Measurements from ENCODE around the gene GLE1.

GLE1 gene

GRCh38 chr9:128556926-128557634 lies 52.6 kb downstream of the GLE1 start:
- no peak overlapping the region for H3K27ac ChIP-seq
- TF ChIP-seq ZFX (IDR thresholded peaks at IDR 0.05; ENCODE audit: borderline replicate concordance) = no peak
- no peak for TF ChIP-seq CTCF (IDR thresholded peaks at IDR 0.05)

DNA sequence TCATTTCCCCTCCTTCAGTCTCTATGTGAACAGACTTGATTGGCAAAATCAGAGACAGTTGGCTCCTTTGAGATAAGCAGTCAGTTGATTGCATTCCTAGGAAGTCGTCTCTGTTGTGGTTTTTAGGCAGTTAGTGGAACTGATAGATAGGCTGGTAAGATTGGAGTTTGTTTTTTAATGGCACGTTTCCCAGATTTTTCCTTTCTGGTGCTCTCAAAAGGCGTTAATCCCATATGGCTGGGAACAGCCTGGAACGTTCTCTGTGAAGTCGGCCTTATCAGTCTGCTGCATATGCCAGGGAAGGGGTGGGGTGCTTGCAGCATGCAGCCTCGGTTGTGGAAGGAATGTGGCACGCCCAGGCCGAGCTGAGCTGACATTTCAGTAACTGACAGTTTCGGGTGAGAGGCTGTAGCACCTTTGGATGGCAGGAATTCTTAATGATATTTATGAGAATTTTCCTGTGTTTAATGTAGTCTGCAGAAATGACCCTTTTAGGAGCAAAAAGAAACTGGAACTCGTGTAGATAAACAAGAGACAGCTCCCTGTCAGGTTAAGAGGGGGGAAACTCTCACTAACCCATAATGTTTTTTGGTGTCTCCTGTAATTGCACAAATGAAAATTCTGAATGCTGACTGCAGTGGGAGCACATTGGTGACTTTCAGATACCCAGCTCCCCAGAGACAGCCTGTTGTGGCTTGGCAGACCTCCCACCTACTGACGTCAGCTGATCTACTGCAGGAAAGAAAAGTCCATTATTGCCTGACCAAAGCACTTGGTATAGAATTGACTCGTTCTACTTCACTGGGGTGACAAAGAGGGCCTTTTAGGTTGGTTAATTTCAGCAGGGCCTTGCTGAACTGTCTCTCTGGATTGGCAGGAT lies 54.2 kb downstream of the GLE1 start:
- H3K27ac ChIP-seq = no peak overlapping the region
- no peak for TF ChIP-seq CTCF (IDR thresholded peaks at IDR 0.05)
- no peak for TF ChIP-seq ZFX (IDR thresholded peaks at IDR 0.05; ENCODE audit: borderline replicate concordance)

GRCh38 chr9:128565578-128565977 lies 61.1 kb downstream of the GLE1 start:
- TF ChIP-seq ZFX (IDR thresholded peaks at IDR 0.05; ENCODE audit: borderline replicate concordance) = no peak
- TF ChIP-seq CTCF (IDR thresholded peaks at IDR 0.05) = no peak
- H3K27ac ChIP-seq = no peak overlapping the region

DNA sequence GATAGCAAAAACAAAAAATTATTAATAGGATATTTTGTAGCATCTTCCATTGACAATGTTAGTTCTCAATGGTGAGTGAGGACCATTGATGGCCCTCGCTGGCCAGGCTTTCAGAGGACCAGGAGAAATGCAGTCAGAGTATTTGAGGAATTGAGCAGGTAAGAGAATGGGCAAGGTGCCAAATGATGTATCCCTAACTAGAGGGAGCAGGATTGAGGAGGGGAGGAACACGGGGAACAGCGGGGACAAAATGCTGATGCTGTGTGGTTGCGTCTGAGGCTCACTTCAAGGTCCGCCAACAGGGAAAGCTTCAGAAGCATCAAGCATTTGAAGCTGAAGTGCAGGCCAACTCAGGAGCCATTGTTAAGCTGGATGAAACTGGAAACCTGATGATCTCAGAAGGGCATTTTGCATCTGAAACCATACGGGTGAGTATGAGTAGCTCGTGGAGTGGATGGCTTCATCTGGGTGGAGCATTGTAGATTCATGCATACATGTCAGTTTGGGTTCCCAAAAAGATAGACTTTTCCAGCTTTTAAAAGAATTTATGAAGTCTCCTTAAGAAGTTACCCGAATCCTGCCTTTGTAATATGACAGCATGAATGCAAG lies 64.1 kb downstream of the GLE1 start:
- no peak for TF ChIP-seq CTCF (IDR thresholded peaks at IDR 0.05)
- TF ChIP-seq ZFX (IDR thresholded peaks at IDR 0.05; ENCODE audit: borderline replicate concordance) = no peak
- no peak overlapping the region for H3K27ac ChIP-seq

DNA sequence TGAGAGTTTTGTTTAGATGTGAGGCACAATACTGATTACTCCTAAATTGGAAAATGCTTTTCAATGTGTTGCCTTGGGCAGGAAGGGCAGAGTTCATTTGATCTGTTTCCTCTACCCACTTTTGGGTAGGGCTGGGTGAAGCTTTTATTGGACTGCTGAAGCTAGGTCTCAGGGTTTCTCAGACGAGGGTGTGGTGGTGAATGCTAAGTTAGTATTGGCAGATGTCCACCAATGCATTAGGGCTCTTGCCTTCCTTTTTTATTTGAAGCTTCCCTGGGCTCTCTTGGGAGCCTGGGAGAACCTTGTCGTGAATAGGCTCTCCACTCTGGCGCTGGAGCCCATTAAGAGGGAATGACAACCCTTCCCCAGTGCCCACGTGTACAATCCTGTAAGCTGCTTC lies 71.0 kb downstream of the GLE1 start:
- H3K27ac ChIP-seq = no peak overlapping the region
- TF ChIP-seq ZFX (IDR thresholded peaks at IDR 0.05; ENCODE audit: borderline replicate concordance) (no peak), CTCF (IDR thresholded peaks at IDR 0.05) (no peak)

DNA sequence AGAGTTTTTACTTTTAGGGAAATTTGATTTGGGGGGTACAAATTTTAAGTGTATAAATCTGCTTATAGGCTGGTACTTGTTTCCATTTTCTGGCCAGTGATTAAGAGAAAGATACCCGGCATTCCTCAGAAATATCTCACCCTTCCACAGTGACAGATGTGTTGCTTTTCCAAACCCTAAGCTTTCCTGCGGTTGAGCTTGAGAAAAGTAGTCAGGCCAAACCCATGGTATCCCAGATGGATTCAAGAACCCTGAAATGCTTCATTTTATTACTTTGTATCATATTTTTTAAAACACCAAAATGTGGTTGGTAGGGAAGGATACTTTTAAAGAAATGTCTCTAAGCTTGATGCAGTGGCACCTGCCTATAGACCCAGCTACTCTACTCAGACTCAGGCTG lies 71.4 kb downstream of the GLE1 start:
- no peak for TF ChIP-seq ZFX (IDR thresholded peaks at IDR 0.05; ENCODE audit: borderline replicate concordance)
- H3K27ac ChIP-seq = no peak overlapping the region

DNA sequence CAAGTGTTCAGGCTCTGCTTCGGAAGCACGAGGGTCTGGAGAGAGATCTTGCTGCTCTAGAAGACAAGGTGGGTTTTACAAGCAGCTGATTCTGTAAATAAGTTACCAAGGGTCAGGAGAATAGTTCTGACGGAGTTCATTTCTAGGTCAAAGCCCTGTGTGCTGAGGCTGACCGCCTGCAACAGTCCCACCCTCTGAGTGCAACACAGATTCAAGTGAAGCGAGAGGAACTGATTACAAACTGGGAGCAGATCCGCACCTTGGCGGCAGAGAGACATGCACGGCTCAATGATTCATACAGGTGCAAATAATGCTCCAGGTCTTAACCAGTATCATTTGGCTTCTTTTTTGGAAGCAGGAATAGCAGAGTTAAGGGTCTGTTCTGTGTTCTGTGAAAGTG lies 72.7 kb downstream of the GLE1 start:
- no peak for TF ChIP-seq CTCF (IDR thresholded peaks at IDR 0.05)
- TF ChIP-seq ZFX (IDR thresholded peaks at IDR 0.05; ENCODE audit: borderline replicate concordance) = no peak
- H3K27ac ChIP-seq = no peak overlapping the region

All from 22Rv1 (cell line).